Lower leg skin (tissue), 3 donors: Measurements from ENCODE around the gene MINDY4B.

Experiments used
- POLR2A ChIP-seq, 2 donors: fragments of 450-650 bp; IDR thresholded peaks; one replicate each; pipeline ENCODE4 v1.6.1; 2016 to 2017; ENCODE audit warnings: antibody characterized with exemption in 2 of 2, mild to moderate bottlenecking in 1 of 2, moderate library complexity in 1 of 2
- TF ChIP-seq, protein P1 (sequence below), 3 donors: fragments of 450-650 bp; IDR thresholded peaks; one replicate each; pipeline ENCODE4 v1.5.1; 2016; ENCODE audit warnings: antibody characterized with exemption in 3 of 3, mild to moderate bottlenecking in 3 of 3, moderate library complexity in 2 of 3

- TF ChIP-seq, protein P1, sequence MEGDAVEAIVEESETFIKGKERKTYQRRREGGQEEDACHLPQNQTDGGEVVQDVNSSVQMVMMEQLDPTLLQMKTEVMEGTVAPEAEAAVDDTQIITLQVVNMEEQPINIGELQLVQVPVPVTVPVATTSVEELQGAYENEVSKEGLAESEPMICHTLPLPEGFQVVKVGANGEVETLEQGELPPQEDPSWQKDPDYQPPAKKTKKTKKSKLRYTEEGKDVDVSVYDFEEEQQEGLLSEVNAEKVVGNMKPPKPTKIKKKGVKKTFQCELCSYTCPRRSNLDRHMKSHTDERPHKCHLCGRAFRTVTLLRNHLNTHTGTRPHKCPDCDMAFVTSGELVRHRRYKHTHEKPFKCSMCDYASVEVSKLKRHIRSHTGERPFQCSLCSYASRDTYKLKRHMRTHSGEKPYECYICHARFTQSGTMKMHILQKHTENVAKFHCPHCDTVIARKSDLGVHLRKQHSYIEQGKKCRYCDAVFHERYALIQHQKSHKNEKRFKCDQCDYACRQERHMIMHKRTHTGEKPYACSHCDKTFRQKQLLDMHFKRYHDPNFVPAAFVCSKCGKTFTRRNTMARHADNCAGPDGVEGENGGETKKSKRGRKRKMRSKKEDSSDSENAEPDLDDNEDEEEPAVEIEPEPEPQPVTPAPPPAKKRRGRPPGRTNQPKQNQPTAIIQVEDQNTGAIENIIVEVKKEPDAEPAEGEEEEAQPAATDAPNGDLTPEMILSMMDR (IDR thresholded peaks at IDR 0.05) = no peak
- no peak for TF ChIP-seq POLR2A (IDR thresholded peaks at IDR 0.05)
Measured at GRCh38 chr3:150828261-150828660, 77.0 kb downstream of the MINDY4B start.
